WTC11 (cell line): Measurements from ENCODE around the gene MLPH.

Source experiments
- ATF1 ChIP-seq: sonication (generic); formaldehyde crosslinking; IDR thresholded peaks from 2 replicates; pipeline ENCODE4 v1.8.1; 2023; ENCODE audit warnings: mild to moderate bottlenecking, moderate library complexity, missing genetic modification reagents
- ATF3 ChIP-seq: sonication (generic); formaldehyde crosslinking; conservative IDR thresholded peaks from 2 replicates; pipeline ENCODE4 v1.8.1; 2022; ENCODE audit warnings: mild to moderate bottlenecking, missing genetic modification reagents
- CTCF ChIP-seq: fragments of 200-600 bp; IDR thresholded peaks from 2 replicates; pipeline ENCODE4 v1.8.0; 2022; ENCODE audit warnings: antibody characterized with exemption
- KAT7 ChIP-seq: sonication (generic); formaldehyde crosslinking; IDR thresholded peaks from 2 replicates; pipeline ENCODE4 v1.8.1; 2023; ENCODE audit warnings: missing genetic modification reagents, mild to moderate bottlenecking, borderline replicate concordance
- TP53 ChIP-seq: sonication (generic); formaldehyde crosslinking; IDR thresholded peaks from 2 replicates; pipeline ENCODE4 v1.8.1; 2023; ENCODE audit warnings: mild to moderate bottlenecking, missing genetic modification reagents

- no peak for TF ChIP-seq CTCF
- no peak for TF ChIP-seq ATF1 (CRISPR knock-in tag)
- no peak for TF ChIP-seq ATF3
- no peak for TF ChIP-seq KAT7 (CRISPR knock-in tag)
- TF ChIP-seq TP53: no peak
These were observed 30.7 kb upstream of the MLPH start for GRCh38 chr2:237456200-237456843.
